ENCODE data around the gene PHGDH. TPM values are rescaled to one million over a fixed set of nuclear protein-coding genes. Genes with fewer than 3 reads are reported as not detected.

The PHGDH gene
- total and polyA plus RNA-seq, 2 experiments from 2014 or later: 257 to 298 TPM

- TF ChIP-seq EZH2phosphoT487 (IDR thresholded peaks at IDR 0.05; ENCODE audit: insufficient read depth, low read depth): no peak
- TF ChIP-seq EZH2 (IDR thresholded peaks at IDR 0.05; ENCODE audit: insufficient read depth, poor library complexity, severe bottlenecking): no peak
- Histone ChIP-seq H4K20me1 (ENCODE audit: insufficient read depth) (no peaks in the 10 kb centered on the region), H3K27me3 (replicated peaks; ENCODE audit: insufficient read depth) (no peaks in the 10 kb centered on the region), H3K9ac (peak overlapping the region; percentile 52), H3F3A (ENCODE audit: insufficient read depth) (peaks cover 20% of the 10 kb centered on the region; the same call in 1 of the 2 replicates), H3K4me2 (ENCODE audit: unreplicated experiment) (peak overlapping the region; percentile 81), H3K27ac (peak overlapping the region; percentile 31; the same call in 1 of the 2 replicates), H2AFZ (peak overlapping the region; percentile 95), H3K36me3 (ENCODE audit: low read depth) (no peaks in the 10 kb centered on the region), H3K9me3 (ENCODE audit: low read depth) (no peaks in the 10 kb centered on the region), H3K79me2 (ENCODE audit: insufficient read depth) (no peaks in the 10 kb centered on the region), H3K4me1 (ENCODE audit: insufficient read depth) (peaks cover 11% of the 10 kb centered on the region; the same call in 1 of the 2 replicates), H3K4me3 (peak overlapping the region; percentile 62), H3K9me2 (ENCODE audit: insufficient read depth) (no peaks in the 10 kb centered on the region)
- in situ Hi-C loops (cut with MboI): no loop called here
- WGBS, 2 experiments (ENCODE audit: low coverage in 1 of 2, low lambda C conversion rate in 2 of 2, missing lambda C conversion rate in 2 of 2): 1% methylated on average over 5 of the region's 5 CpGs
- DNase-seq: peak; percentile 67
Measured at GRCh38 chr1:119779869-119780356, 68.2 kb downstream of the PHGDH start.

DNA sequence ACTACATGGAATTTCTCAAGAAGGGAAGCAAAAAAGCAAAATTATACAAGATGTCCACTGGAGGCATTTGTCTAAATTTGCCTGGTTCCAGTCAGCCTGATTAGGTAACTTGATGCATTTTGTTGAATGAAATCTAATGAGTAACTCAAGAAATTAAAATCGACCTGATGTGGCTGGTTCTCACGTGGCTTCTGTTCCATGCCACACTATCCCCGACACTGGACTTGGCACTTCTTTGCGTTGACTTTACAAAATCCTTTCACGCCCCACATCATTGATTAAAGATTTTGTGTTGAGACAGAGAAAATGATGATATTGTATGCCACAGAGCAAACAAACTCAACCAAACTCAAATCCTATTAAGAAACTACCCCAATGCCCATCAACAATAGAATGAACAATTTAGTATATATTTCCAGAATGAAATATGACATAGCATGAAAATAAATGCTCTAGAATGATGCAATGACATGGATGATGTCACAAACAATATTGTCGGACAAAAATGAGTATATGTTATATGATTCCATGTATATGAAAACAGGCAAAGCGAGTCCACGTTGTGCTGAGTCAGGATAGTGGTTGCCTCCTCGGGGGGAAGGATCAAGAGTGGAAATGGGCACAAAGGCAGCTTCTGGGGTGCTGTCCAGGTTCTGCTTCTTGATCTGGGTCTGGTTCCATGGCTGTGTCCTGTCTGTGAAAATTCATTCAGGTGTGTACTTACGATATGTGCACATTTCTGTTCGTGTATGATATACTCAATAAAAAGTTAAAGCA, 69.9 kb downstream of the PHGDH start:
- H3K27me3 ChIP-seq (replicated peaks; ENCODE audit: insufficient read depth): no peaks in the 10 kb centered on the region
- H3F3A ChIP-seq (ENCODE audit: insufficient read depth): peaks cover 20% of the 10 kb centered on the region; the same call in 1 of the 2 replicates
- no peaks in the 10 kb centered on the region for H3K9me3 ChIP-seq (ENCODE audit: low read depth)
- no peaks in the 10 kb centered on the region for H3K79me2 ChIP-seq (ENCODE audit: insufficient read depth)
- peaks cover 13% of the 10 kb centered on the region; the same call in 1 of the 2 replicates for H3K4me1 ChIP-seq (ENCODE audit: insufficient read depth)
- no peak overlapping the region for H2AFZ ChIP-seq
- no peaks in the 10 kb centered on the region for H4K20me1 ChIP-seq (ENCODE audit: insufficient read depth)
- in situ Hi-C loops (cut with MboI): no loop called here
- no peak overlapping the region for H3K4me2 ChIP-seq (ENCODE audit: unreplicated experiment)
- WGBS, 2 experiments (ENCODE audit: low coverage in 1 of 2, low lambda C conversion rate in 2 of 2, missing lambda C conversion rate in 2 of 2): 83 to 87% methylated on average over 11 of the region's 11 CpGs
- H3K9ac ChIP-seq: no peak overlapping the region
- H3K27ac ChIP-seq: no peak overlapping the region
- H3K36me3 ChIP-seq (ENCODE audit: low read depth): no peaks in the 10 kb centered on the region
- no peak for DNase-seq
- no peak overlapping the region for H3K4me3 ChIP-seq
- H3K9me2 ChIP-seq (ENCODE audit: insufficient read depth): no peaks in the 10 kb centered on the region
- TF ChIP-seq EZH2phosphoT487 (IDR thresholded peaks at IDR 0.05; ENCODE audit: insufficient read depth, low read depth): no peak
- TF ChIP-seq EZH2 (IDR thresholded peaks at IDR 0.05; ENCODE audit: insufficient read depth, poor library complexity, severe bottlenecking): no peak

GRCh38 chr1:119782631-119783325, 71.0 kb downstream of the PHGDH start:
- DNase-seq: no peak
- no peaks in the 10 kb centered on the region for H3K36me3 ChIP-seq (ENCODE audit: low read depth)
- H3K9me3 ChIP-seq (ENCODE audit: low read depth): no peaks in the 10 kb centered on the region
- no peaks in the 10 kb centered on the region for H3K27me3 ChIP-seq (replicated peaks; ENCODE audit: insufficient read depth)
- H3K4me3 ChIP-seq: no peak overlapping the region
- no peaks in the 10 kb centered on the region for H4K20me1 ChIP-seq (ENCODE audit: insufficient read depth)
- no peaks in the 10 kb centered on the region for H3K9me2 ChIP-seq (ENCODE audit: insufficient read depth)
- in situ Hi-C loops (cut with MboI): no loop called here
- H3K4me1 ChIP-seq (ENCODE audit: insufficient read depth): peaks cover 17% of the 10 kb centered on the region; the same call in 1 of the 2 replicates
- H3K9ac ChIP-seq: no peak overlapping the region
- H3F3A ChIP-seq (ENCODE audit: insufficient read depth): peaks cover 20% of the 10 kb centered on the region; the same call in 1 of the 2 replicates
- no peak for TF ChIP-seq EZH2 (IDR thresholded peaks at IDR 0.05; ENCODE audit: insufficient read depth, poor library complexity, severe bottlenecking)
- no peak for TF ChIP-seq EZH2phosphoT487 (IDR thresholded peaks at IDR 0.05; ENCODE audit: insufficient read depth, low read depth)
- H3K4me2 ChIP-seq (ENCODE audit: unreplicated experiment): no peak overlapping the region
- no peaks in the 10 kb centered on the region for H3K79me2 ChIP-seq (ENCODE audit: insufficient read depth)
- WGBS, 2 experiments (ENCODE audit: low coverage in 1 of 2, low lambda C conversion rate in 2 of 2, missing lambda C conversion rate in 2 of 2): 87 to 89% methylated on average over 7 of the region's 7 CpGs
- no peak overlapping the region for H2AFZ ChIP-seq
- H3K27ac ChIP-seq: no peak overlapping the region

- Histone ChIP-seq H3K9ac (no peak overlapping the region), H3F3A (ENCODE audit: insufficient read depth) (peaks cover 20% of the 10 kb centered on the region; the same call in 1 of the 2 replicates), H2AFZ (no peak overlapping the region), H3K4me2 (ENCODE audit: unreplicated experiment) (no peak overlapping the region), H3K4me1 (ENCODE audit: insufficient read depth) (peaks cover 23% of the 10 kb centered on the region), H3K9me2 (ENCODE audit: insufficient read depth) (no peaks in the 10 kb centered on the region), H3K4me3 (no peak overlapping the region), H4K20me1 (ENCODE audit: insufficient read depth) (no peaks in the 10 kb centered on the region), H3K27me3 (replicated peaks; ENCODE audit: insufficient read depth) (no peaks in the 10 kb centered on the region), H3K36me3 (ENCODE audit: low read depth) (no peaks in the 10 kb centered on the region), H3K9me3 (ENCODE audit: low read depth) (no peaks in the 10 kb centered on the region), H3K27ac (no peak overlapping the region), H3K79me2 (ENCODE audit: insufficient read depth) (no peaks in the 10 kb centered on the region)
- in situ Hi-C loops (cut with MboI): no loop called here
- 78 to 82% methylated on average over 6 of the region's 6 CpGs for WGBS, 2 experiments (ENCODE audit: low coverage in 1 of 2, low lambda C conversion rate in 2 of 2, missing lambda C conversion rate in 2 of 2)
- TF ChIP-seq EZH2 (IDR thresholded peaks at IDR 0.05; ENCODE audit: insufficient read depth, poor library complexity, severe bottlenecking): no peak
- TF ChIP-seq EZH2phosphoT487 (IDR thresholded peaks at IDR 0.05; ENCODE audit: insufficient read depth, low read depth): no peak
- DNase-seq: peak; percentile 11
Measured at GRCh38 chr1:119783354-119784185, 71.8 kb downstream of the PHGDH start.

Measured in GM23248 (cell line).